ENCODE data around the gene ADAMTS8. TPM values are rescaled to one million over a fixed set of nuclear protein-coding genes. Genes with fewer than 3 reads are reported as not detected.

ADAMTS8 gene
- total and polyA plus RNA-seq, 2 donors (not counting 3 experiments of a cell fraction or from before 2014, with no cell fraction given) = not detected

- H3K9ac ChIP-seq (replicated peaks; ENCODE audit: extremely low read depth, insufficient read depth, low read length) = no peak overlapping the region
- H3K36me3 ChIP-seq (ENCODE audit: control insufficient read depth in 2 of 2, extremely low read depth in 1 of 2, insufficient read depth in 2 of 2, low read length in 2 of 2) = no peaks in the 10 kb centered on the region
- no TSS peak for BruUV-seq (replicated peaks)
- ChIA-PET POLR2A (no interaction called here), CTCF (interaction anchor here (3.7 kb wide), 1 partner anchor 410 kb away, joined by 14 read pairs; no protein-coding TSS in a partner anchor)
- intact Hi-C loops (cut with micrococcal nuclease) = loop anchor here (5.0 kb wide), 1 partner anchor 180 kb away; no protein-coding TSS in a partner anchor
- no peaks in the 10 kb centered on the region for H3K9me3 ChIP-seq (replicated peaks; ENCODE audit: control insufficient read depth, insufficient read depth, low read length)
- no peak overlapping the region for H3K4me3 ChIP-seq (replicated peaks in 1 of 3; ENCODE audit: insufficient read depth in 1 of 3, low read depth in 1 of 3, low read length in 3 of 3)
- H3K27ac ChIP-seq (ENCODE audit: insufficient read depth, low read depth, low read length) = no peak overlapping the region
- H3K9me1 ChIP-seq (replicated peaks; ENCODE audit: control insufficient read depth, extremely low read depth, insufficient read depth, low read length) = no peaks in the 10 kb centered on the region
- no peak for TF ChIP-seq FOS (IDR thresholded peaks at IDR 0.05; ENCODE audit: borderline replicate concordance, insufficient read depth, low read length)
- no peak for TF ChIP-seq MYC (IDR thresholded peaks at IDR 0.05; ENCODE audit: low read depth, low read length)
- TF ChIP-seq, protein P1, sequence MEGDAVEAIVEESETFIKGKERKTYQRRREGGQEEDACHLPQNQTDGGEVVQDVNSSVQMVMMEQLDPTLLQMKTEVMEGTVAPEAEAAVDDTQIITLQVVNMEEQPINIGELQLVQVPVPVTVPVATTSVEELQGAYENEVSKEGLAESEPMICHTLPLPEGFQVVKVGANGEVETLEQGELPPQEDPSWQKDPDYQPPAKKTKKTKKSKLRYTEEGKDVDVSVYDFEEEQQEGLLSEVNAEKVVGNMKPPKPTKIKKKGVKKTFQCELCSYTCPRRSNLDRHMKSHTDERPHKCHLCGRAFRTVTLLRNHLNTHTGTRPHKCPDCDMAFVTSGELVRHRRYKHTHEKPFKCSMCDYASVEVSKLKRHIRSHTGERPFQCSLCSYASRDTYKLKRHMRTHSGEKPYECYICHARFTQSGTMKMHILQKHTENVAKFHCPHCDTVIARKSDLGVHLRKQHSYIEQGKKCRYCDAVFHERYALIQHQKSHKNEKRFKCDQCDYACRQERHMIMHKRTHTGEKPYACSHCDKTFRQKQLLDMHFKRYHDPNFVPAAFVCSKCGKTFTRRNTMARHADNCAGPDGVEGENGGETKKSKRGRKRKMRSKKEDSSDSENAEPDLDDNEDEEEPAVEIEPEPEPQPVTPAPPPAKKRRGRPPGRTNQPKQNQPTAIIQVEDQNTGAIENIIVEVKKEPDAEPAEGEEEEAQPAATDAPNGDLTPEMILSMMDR (IDR thresholded peaks at IDR 0.05; ENCODE audit: extremely low read depth in 1 of 2, insufficient read depth in 1 of 2, low read depth in 1 of 2, low read length in 2 of 2) = no peak
- TF ChIP-seq EZH2 (IDR thresholded peaks at IDR 0.05; ENCODE audit: borderline replicate concordance, low read depth, low read length, severe bottlenecking) = no peak
- no peak for TF ChIP-seq JUN (IDR thresholded peaks at IDR 0.05; ENCODE audit: borderline replicate concordance, insufficient read depth, insufficient read length, low read depth)
- no peak for TF ChIP-seq MAX (IDR thresholded peaks at IDR 0.05; ENCODE audit: insufficient read depth, insufficient read length)
- TF ChIP-seq GATA2 (IDR thresholded peaks at IDR 0.05; ENCODE audit: insufficient read depth, insufficient read length, low read depth, low read length) = no peak
- no peak for TF ChIP-seq POLR2A (IDR thresholded peaks at IDR 0.05; ENCODE audit: low read depth, low read length)
- TF ChIP-seq POLR2AphosphoS5 (IDR thresholded peaks at IDR 0.05; ENCODE audit: insufficient read depth, low read depth, low read length) = no peak
- dilution Hi-C loops (cut with MboI; ENCODE audit: extremely low pct_ligation_motif_present, low sequenced_read_pairs) = no loop called here
- peaks cover 27 to 34% of the 10 kb centered on the region in 2 experiments for H3K27me3 ChIP-seq (ENCODE audit: control insufficient read depth in 2 of 2, insufficient read depth in 2 of 2, low read length in 2 of 2)
- no peak for FAIRE-seq
- no peaks in the 10 kb centered on the region for H4K20me1 ChIP-seq (replicated peaks; ENCODE audit: control insufficient read depth, extremely low read depth, insufficient read depth, low read length)
- H3K4me2 ChIP-seq (ENCODE audit: insufficient read depth, low read length) = no peak overlapping the region
- H3K79me2 ChIP-seq (ENCODE audit: control insufficient read depth, insufficient read depth, low read length) = no peaks in the 10 kb centered on the region
- H3K4me1 ChIP-seq (ENCODE audit: control insufficient read depth, extremely low read depth, insufficient read depth, low read length) = no peaks in the 10 kb centered on the region
- DNase-seq (ENCODE audit: low read depth, low spot score) = no peak
- no peak overlapping the region for H2AFZ ChIP-seq (ENCODE audit: low read depth, low read length)
Observed at GRCh38 chr11:130452176-130452575, 23.8 kb upstream of the ADAMTS8 start.

Measured in endothelial cell of umbilical vein (primary cell).